PFSK-1 (cell line): Measurements from ENCODE around the gene CATSPERB.

Experiments
- FOXP2 ChIP-seq: optimal IDR thresholded peaks from 2 replicates; pipeline ENCODE3; 2011; ENCODE audit warnings: borderline replicate concordance, control low read depth, inconsistent platforms; ENCODE audit not compliant: insufficient read depth; ENCODE audit errors: extremely low read length, extremely low read depth
- POLR2AphosphoS5 ChIP-seq: IDR thresholded peaks from 2 replicates; pipeline ENCODE4 v1.6.1; 2012; ENCODE audit warnings: low read depth, mild to moderate bottlenecking, control low read depth, low read length, moderate library complexity
- REST ChIP-seq, 2 experiments: IDR thresholded peaks; 2 replicates each; pipeline versions ENCODE4 v1.6.1 to v1.8.0; 2011 to 2012; ENCODE audit warnings: low read depth in 2 of 2, low read length in 2 of 2, control low read depth in 1 of 2, inconsistent platforms in 1 of 2, mild to moderate bottlenecking in 1 of 2, moderate library complexity in 1 of 2; ENCODE audit not compliant: insufficient read depth in 1 of 2
- SIN3A ChIP-seq: IDR thresholded peaks from 2 replicates; pipeline ENCODE4 v1.6.1; 2012; ENCODE audit warnings: mild to moderate bottlenecking, low read length, moderate library complexity, borderline replicate concordance; ENCODE audit not compliant: insufficient read depth
- TAF1 ChIP-seq: IDR thresholded peaks from 2 replicates; pipeline ENCODE4 v1.6.1; 2012; ENCODE audit warnings: low read length, control low read depth, borderline replicate concordance; ENCODE audit not compliant: insufficient read depth

Gene CATSPERB

DNA sequence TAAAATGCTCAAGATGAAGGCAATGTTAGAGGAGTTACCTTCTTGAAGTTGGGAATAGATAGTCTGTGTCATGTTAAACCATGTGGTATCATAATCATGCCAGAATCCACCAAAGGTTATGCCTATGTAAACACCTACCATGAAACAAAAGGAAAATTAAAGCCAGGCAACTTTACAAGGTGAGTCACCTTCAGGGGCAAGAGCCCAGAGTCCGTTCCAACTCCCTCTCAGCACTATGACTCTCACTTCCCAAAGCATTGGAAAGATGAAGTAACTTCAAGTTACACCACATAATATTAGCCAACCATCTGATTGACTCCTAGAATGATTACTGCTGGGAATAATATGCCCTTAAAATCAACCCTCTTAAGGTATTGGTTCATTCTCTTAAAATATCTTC is 38.5 kb downstream of the CATSPERB start:
- TF ChIP-seq FOXP2 (no peak), POLR2AphosphoS5 (no peak), SIN3A (no peak), REST (IDR thresholded peaks at IDR 0.05; ENCODE audit: insufficient read depth in 1 of 2, low read depth in 2 of 2, low read length in 2 of 2) (no peak), TAF1 (no peak)

DNA sequence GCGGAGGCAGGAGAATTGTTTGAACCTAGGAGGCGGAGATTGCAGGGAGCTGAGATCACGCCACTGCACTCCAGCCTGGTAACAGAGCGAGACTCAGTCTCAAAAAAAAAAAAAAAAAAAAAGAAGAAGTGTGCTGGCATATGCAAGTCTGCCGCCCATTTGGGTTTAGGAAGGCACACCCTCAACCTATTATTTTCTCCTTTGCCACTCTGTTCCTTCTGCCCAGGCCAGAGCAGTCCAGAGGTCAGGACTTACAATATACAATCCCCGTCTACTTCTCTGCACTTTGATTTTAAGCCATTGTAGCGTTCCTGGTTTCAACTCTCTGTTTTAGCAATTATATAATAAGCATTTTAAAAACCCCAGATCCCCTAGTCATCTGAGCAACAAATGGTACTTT is 39.8 kb downstream of the CATSPERB start:
- TF ChIP-seq FOXP2, result no peak
- TF ChIP-seq REST (IDR thresholded peaks at IDR 0.05; ENCODE audit: insufficient read depth in 1 of 2, low read depth in 2 of 2, low read length in 2 of 2), result no peak
- no peak for TF ChIP-seq SIN3A
- TF ChIP-seq POLR2AphosphoS5, result no peak
- no peak for TF ChIP-seq TAF1

GRCh38 chr14:91689608-91690007 is 42.3 kb downstream of the CATSPERB start:
- TF ChIP-seq REST (IDR thresholded peaks at IDR 0.05; ENCODE audit: insufficient read depth in 1 of 2, low read depth in 2 of 2, low read length in 2 of 2) (no peak), FOXP2 (no peak), POLR2AphosphoS5 (no peak), SIN3A (no peak), TAF1 (no peak)

DNA sequence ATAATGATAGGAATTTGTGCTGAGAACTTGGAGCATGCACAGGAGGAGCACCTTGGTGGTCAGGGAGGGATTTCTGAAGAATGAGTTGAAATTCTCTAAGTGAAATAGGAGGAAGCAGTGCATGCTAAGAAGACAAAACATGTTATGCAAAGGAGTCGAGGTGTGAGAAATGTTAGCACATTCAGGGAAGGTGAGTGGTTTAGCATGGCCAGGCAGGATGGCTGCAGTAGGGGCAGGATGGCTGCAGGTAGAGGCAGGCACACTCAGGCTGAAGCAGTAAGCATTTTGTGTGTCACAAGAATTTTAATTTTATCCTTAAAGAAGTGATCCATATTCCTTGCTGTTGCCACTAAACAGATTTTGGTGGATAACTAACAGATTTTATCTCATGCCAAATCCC is 46.3 kb downstream of the CATSPERB start:
- TF ChIP-seq SIN3A (no peak), POLR2AphosphoS5 (no peak), FOXP2 (no peak), REST (IDR thresholded peaks at IDR 0.05; ENCODE audit: insufficient read depth in 1 of 2, low read depth in 2 of 2, low read length in 2 of 2) (no peak), TAF1 (no peak)
